Sigmoid colon (tissue), 7 donors: ENCODE measurements around the gene UCN2. TPM values are rescaled to one million over a fixed set of nuclear protein-coding genes. Genes with fewer than 3 reads are reported as not detected.
A peak's percentile ranks its signal among the peaks of the same experiment; 100 is the strongest.

Experiments
- DNase-seq: peaks from one replicate; pipeline ENCODE4 v3.0.0-alpha.2; 2019
- H3K27ac ChIP-seq, 4 donors: fragments of 200-600 bp; sonication (generic); one replicate each; pipeline ENCODE4 v1.5.1; 2016 to 2019; ENCODE audit warnings: mild to moderate bottlenecking in 1 of 4
- H3K27me3 ChIP-seq, 3 donors: fragments of 200-600 bp; sonication (generic); one replicate each; pipeline ENCODE4 v1.5.1; 2019; ENCODE audit warnings: mild to moderate bottlenecking in 1 of 3
- H3K36me3 ChIP-seq, 4 donors: fragments of 200-600 bp; sonication (generic); one replicate each; pipeline ENCODE4 v1.5.1; 2016 to 2019
- H3K4me1 ChIP-seq, 4 donors: fragments of 200-600 bp; sonication (generic); one replicate each; pipeline ENCODE4 v1.5.1; 2017 to 2019
- H3K4me3 ChIP-seq, 4 donors: fragments of 200-600 bp; sonication (generic); one replicate each; pipeline ENCODE4 v1.5.1; 2017 to 2019; ENCODE audit warnings: mild to moderate bottlenecking in 2 of 4, moderate library complexity in 1 of 4
- H3K9me3 ChIP-seq, 4 donors: fragments of 200-600 bp in 3 of 4; sonication (generic) in 3 of 4; one replicate each; pipeline versions ENCODE4 v1.5.1 to v1.6.1; 2013 to 2019
- CTCF ChIP-seq, 4 experiments: fragments of 450-650 bp in 3 of 4; fragments of 200-600 bp in 1 of 4; IDR thresholded peaks; one replicate each; pipeline ENCODE4 v1.5.1; 2016 to 2019; ENCODE audit warnings: antibody characterized with exemption in 4 of 4, mild to moderate bottlenecking in 3 of 4, moderate library complexity in 2 of 4
- EP300 ChIP-seq, 4 donors: sonication (generic); formaldehyde crosslinking; IDR thresholded peaks; one replicate each; pipeline ENCODE4 v1.6.1; 2017; ENCODE audit warnings: antibody characterized with exemption in 4 of 4
- POLR2A ChIP-seq, 2 donors: fragments of 450-650 bp; IDR thresholded peaks; one replicate each; pipeline ENCODE4 v1.6.1; 2016; ENCODE audit warnings: antibody characterized with exemption in 2 of 2, mild to moderate bottlenecking in 2 of 2, moderate library complexity in 2 of 2
- POLR2AphosphoS5 ChIP-seq, 4 donors: sonication (generic); formaldehyde crosslinking; IDR thresholded peaks; one replicate each; pipeline ENCODE4 v1.6.1; 2017; ENCODE audit warnings: antibody characterized with exemption in 4 of 4
- WGBS, 2 donors: extraction: QIAGEN DNeasy Blood & Tissue Kit; methylation state at CpG; one replicate each; pipeline ENCODE4 v1.1.7; 2013; 5-methylcytosine and 5-hydroxymethylcytosine counted together
- intact Hi-C: fragments of 100-400 bp; cut with DNase I; formaldehyde crosslinking; loops from one replicate; pipeline ENCODE4 v1.15.1; 2023
- polyA plus RNA-seq, 3 donors: library from polyadenylated mRNA; stranded (reverse); fragments of 200-250 nt; gene quantifications; one replicate each; pipeline ENCODE4 v1.2.3, GENCODE V29; 2013
- total RNA-seq, 4 donors: library from RNA; depleted of rRNA; stranded (reverse); fragments of >200 nt; gene quantifications; one replicate each; pipeline ENCODE4 v1.1.0, GENCODE V29; 2016
- donor health status: healthy with polysubstance abuse.
- donor health status: Bipolar disorder and iron deficiency.
- donor health status: healthy.

The UCN2 gene
- total and polyA plus RNA-seq, 7 donors, result 0.10 TPM; not detected in 6

- peak overlapping the region; percentile 20 to 89 (median 26) for H3K27ac ChIP-seq
- H3K9me3 ChIP-seq, result no peaks in the 10 kb centered on the region
- H3K36me3 ChIP-seq, result peaks cover 13 to 22% (median 17%) of the 10 kb centered on the region in 4 donors
- peaks cover 0 to 15% (median 5%) of the 10 kb centered on the region in 3 donors for H3K27me3 ChIP-seq
- peak overlapping the region in 2 of 4 donors; percentile 42 to 50 for H3K4me3 ChIP-seq
- WGBS, 2 donors, result 16 to 40% methylated on average over 10 of the region's 10 CpGs
- no peak for DNase-seq
- intact Hi-C loops, result no loop called here
- no peak for TF ChIP-seq CTCF (IDR thresholded peaks at IDR 0.05)
- peak in 1 of 4 donors; percentile 17 for TF ChIP-seq POLR2AphosphoS5 (IDR thresholded peaks at IDR 0.05)
- peaks cover 0 to 49% (median 39%) of the 10 kb centered on the region in 4 donors for H3K4me1 ChIP-seq
Observed at GRCh38 chr3:48595526-48596121, 32.0 kb upstream of the UCN2 start.

- intact Hi-C loops, result no loop called here
- WGBS, 2 donors, result 2 to 11% methylated on average over 35 of the region's 35 CpGs
- peaks cover 0 to 46% (median 39%) of the 10 kb centered on the region in 4 donors for H3K4me1 ChIP-seq
- DNase-seq, result no peak
- peak within 1 kb of the TSS; percentile 16 to 50 (median 40) for H3K4me3 ChIP-seq
- peaks cover 8 to 17% (median 12%) of the 10 kb centered on the region in 4 donors for H3K36me3 ChIP-seq
- H3K27ac ChIP-seq, result peak within 1 kb of the TSS; percentile 20 to 89 (median 26)
- no peaks in the 10 kb centered on the region for H3K9me3 ChIP-seq
- peaks cover 0 to 15% (median 5%) of the 10 kb centered on the region in 3 donors for H3K27me3 ChIP-seq
- TF ChIP-seq POLR2AphosphoS5 (IDR thresholded peaks at IDR 0.05), result peak in 1 of 4 donors; percentile 15
- TF ChIP-seq POLR2A (IDR thresholded peaks at IDR 0.05), result no peak
Observed at GRCh38 chr3:48595075-48595525, 31.5 kb upstream of the UCN2 start, which contains the start of gene COL7A1. Gene COL7A1 (minus strand): TSS chr3:48595329. CDS start chr3:48595159, 170 bp downstream.

GRCh38 chr3:48594417-48595049, 31.0 kb upstream of the UCN2 start:
- WGBS, 2 donors, result 27 to 40% methylated on average over 39 of the region's 39 CpGs
- intact Hi-C loops, result no loop called here
- no peak for TF ChIP-seq EP300 (IDR thresholded peaks at IDR 0.05)
- no peak for TF ChIP-seq POLR2A (IDR thresholded peaks at IDR 0.05)
- TF ChIP-seq CTCF (IDR thresholded peaks at IDR 0.05), result no peak
- no peak for TF ChIP-seq POLR2AphosphoS5 (IDR thresholded peaks at IDR 0.05)
- peaks cover 0 to 15% (median 5%) of the 10 kb centered on the region in 3 donors for H3K27me3 ChIP-seq
- no peak for DNase-seq
- H3K27ac ChIP-seq, result peak overlapping the region in 1 of 4 donors; percentile 89
- peak overlapping the region; percentile 16 to 50 (median 40) for H3K4me3 ChIP-seq
- H3K4me1 ChIP-seq, result peaks cover 0 to 40% (median 37%) of the 10 kb centered on the region in 4 donors
- peaks cover 4 to 11% (median 6%) of the 10 kb centered on the region in 4 donors for H3K36me3 ChIP-seq
- no peaks in the 10 kb centered on the region for H3K9me3 ChIP-seq

GRCh38 chr3:48593337-48593736, 29.8 kb upstream of the UCN2 start:
- Histone ChIP-seq H3K9me3 (no peaks in the 10 kb centered on the region), H3K27me3 (peaks cover 0 to 15% (median 5%) of the 10 kb centered on the region in 3 donors), H3K4me3 (no peak overlapping the region), H3K27ac (no peak overlapping the region), H3K36me3 (no peaks in the 10 kb centered on the region), H3K4me1 (peaks cover 0 to 28% (median 25%) of the 10 kb centered on the region in 4 donors)
- TF ChIP-seq CTCF (IDR thresholded peaks at IDR 0.05), result no peak
- WGBS, 2 donors, result 91 to 93% methylated on average over 9 of the region's 9 CpGs
- no peak for DNase-seq
- intact Hi-C loops, result no loop called here

GRCh38 chr3:48592519-48593087, 29.0 kb upstream of the UCN2 start:
- H3K27ac ChIP-seq, result no peak overlapping the region
- H3K27me3 ChIP-seq, result peaks cover 0 to 15% (median 5%) of the 10 kb centered on the region in 3 donors
- no peaks in the 10 kb centered on the region for H3K9me3 ChIP-seq
- H3K4me3 ChIP-seq, result no peak overlapping the region
- WGBS, 2 donors, result 89 to 91% methylated on average over 21 of the region's 21 CpGs
- no peak for TF ChIP-seq POLR2AphosphoS5 (IDR thresholded peaks at IDR 0.05)
- no peak for TF ChIP-seq CTCF (IDR thresholded peaks at IDR 0.05)
- TF ChIP-seq EP300 (IDR thresholded peaks at IDR 0.05), result no peak
- no peak for TF ChIP-seq POLR2A (IDR thresholded peaks at IDR 0.05)
- no peak for DNase-seq
- H3K4me1 ChIP-seq, result peaks cover 0 to 21% (median 19%) of the 10 kb centered on the region in 4 donors
- intact Hi-C loops, result no loop called here
- H3K36me3 ChIP-seq, result no peaks in the 10 kb centered on the region
